ENCODE results near the gene RIGI.
"Not testable (repeated sequence)": the region's sequence is repeated elsewhere in the genome, so short reads cannot be mapped to it uniquely, and the experiment has no call there.

Gene RIGI

DNA sequence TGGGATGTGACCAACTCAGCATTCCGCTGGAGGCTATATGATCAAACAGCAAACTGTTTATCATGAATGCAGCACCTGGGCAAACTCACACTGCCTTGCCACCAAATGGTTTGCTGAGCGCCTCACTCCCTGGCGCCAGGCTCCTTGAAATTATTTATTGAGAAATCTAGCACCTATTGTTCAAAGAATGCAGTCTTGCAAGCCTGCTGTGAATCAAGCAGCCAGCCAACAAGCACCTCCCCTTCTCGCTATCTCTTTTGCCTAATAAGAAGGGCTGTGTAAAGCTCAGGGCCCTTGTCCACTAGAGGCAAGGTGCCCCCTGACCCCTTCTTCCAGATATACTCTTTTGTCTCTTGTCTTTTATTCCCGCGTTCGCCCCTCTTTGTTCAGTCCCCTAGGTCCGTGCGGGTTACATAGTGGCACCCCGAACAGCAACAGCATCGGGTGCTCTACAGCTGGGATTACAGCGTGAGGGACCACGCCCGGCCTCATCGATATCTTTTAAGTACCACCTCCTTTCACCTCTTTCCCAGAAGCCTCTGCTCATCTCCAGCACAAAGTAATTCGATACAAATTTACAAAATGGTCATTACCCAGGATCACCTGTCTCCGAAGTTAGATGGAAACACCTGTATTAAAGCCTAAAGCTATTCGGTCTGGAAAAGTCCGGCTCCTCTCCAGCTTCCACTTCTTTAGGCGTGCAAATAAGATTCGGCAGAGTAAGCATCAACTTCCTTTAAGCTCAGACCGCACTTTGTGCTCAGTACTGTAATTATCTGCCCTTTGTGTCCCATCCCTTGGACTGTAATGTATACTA is 896 bp downstream of the RIGI start:
- Histone ChIP-seq H4K20me1 (ENCODE audit: low read depth, low read length) (no peaks in the 10 kb centered on the region), H3K4me2 (ENCODE audit: low read depth, low read length, poor library complexity, severe bottlenecking) (no peak overlapping the region), H2AFZ (ENCODE audit: low read depth, low read length, severe bottlenecking) (peak overlapping the region; percentile 83), H3K4me3 (ENCODE audit: insufficient read depth, low read length, poor library complexity, severe bottlenecking) (no peak overlapping the region), H3K9me2 (replicated peaks; ENCODE audit: insufficient read depth, low read length) (no peaks in the 10 kb centered on the region), H3K36me3 (ENCODE audit: low read length) (0 out of 2 replicates have a peak, but pooled peaks cover 7% of the 10 kb centered on the region), H3F3A (ENCODE audit: insufficient read depth) (no peaks in the 10 kb centered on the region), H3K27me3 (ENCODE audit: low read length) (no peaks in the 10 kb centered on the region), H3K27ac (ENCODE audit: low read depth, low read length) (no peak overlapping the region), H3K9ac (ENCODE audit: low read length) (no peak overlapping the region), H3K9me3 (ENCODE audit: insufficient read depth, low read length) (peaks cover 3% of the 10 kb centered on the region; the same call in 1 of the 2 replicates), H3K79me2 (ENCODE audit: insufficient read depth, low read length) (no peaks in the 10 kb centered on the region)
- TF ChIP-seq EZH2phosphoT487 (conservative IDR thresholded peaks at IDR 0.05; ENCODE audit: low read length): no peak
- TF ChIP-seq, protein P1, sequence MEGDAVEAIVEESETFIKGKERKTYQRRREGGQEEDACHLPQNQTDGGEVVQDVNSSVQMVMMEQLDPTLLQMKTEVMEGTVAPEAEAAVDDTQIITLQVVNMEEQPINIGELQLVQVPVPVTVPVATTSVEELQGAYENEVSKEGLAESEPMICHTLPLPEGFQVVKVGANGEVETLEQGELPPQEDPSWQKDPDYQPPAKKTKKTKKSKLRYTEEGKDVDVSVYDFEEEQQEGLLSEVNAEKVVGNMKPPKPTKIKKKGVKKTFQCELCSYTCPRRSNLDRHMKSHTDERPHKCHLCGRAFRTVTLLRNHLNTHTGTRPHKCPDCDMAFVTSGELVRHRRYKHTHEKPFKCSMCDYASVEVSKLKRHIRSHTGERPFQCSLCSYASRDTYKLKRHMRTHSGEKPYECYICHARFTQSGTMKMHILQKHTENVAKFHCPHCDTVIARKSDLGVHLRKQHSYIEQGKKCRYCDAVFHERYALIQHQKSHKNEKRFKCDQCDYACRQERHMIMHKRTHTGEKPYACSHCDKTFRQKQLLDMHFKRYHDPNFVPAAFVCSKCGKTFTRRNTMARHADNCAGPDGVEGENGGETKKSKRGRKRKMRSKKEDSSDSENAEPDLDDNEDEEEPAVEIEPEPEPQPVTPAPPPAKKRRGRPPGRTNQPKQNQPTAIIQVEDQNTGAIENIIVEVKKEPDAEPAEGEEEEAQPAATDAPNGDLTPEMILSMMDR (IDR thresholded peaks at IDR 0.05; ENCODE audit: insufficient read depth, low read length, poor library complexity, severe bottlenecking): no peak

DNA sequence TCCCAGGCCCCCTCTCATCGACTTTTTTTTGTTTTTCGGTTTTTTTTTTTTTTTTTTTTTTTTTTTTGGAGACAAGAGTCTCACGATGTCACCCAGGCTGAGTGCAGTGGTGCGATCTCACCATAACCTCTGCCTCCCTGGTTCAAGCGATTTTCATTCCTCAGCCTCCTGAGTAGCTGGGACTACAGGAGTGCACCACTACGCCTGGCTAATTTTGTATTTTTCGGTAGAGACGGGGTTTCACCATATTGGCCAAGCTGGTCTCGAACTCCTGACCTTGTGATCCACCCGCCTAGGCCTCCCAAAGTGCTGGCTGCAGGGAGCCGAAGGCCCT is 1.5 kb downstream of the RIGI start:
- not testable (repeated sequence) for H3K27ac ChIP-seq (ENCODE audit: low read depth, low read length); H3K4me2 ChIP-seq (ENCODE audit: low read depth, low read length, poor library complexity, severe bottlenecking); H3F3A ChIP-seq (ENCODE audit: insufficient read depth); H2AFZ ChIP-seq (ENCODE audit: low read depth, low read length, severe bottlenecking); H4K20me1 ChIP-seq (ENCODE audit: low read depth, low read length); H3K9ac ChIP-seq (ENCODE audit: low read length); H3K79me2 ChIP-seq (ENCODE audit: insufficient read depth, low read length); H3K27me3 ChIP-seq (ENCODE audit: low read length); H3K36me3 ChIP-seq (ENCODE audit: low read length); H3K9me3 ChIP-seq (ENCODE audit: insufficient read depth, low read length); H3K4me3 ChIP-seq (ENCODE audit: insufficient read depth, low read length, poor library complexity, severe bottlenecking); H3K9me2 ChIP-seq (replicated peaks; ENCODE audit: insufficient read depth, low read length)

DNA sequence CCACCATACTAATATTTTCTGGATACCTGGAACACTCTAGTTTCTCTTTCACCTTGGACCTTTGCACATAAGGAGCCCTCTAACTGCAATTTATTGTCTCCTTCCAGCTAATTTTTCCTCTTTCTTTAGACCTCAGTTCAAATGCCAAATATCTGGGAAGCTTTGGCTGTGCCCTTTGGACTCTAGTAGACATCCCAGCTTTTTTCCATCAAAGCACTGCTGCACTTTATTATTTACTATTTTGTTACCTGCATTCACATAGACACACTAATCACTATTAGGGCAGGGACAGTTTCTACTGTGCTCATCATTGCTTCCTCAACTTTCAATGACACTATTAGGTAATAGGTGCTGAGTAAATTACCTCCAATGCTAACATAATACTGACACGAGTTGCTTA is 2.1 kb downstream of the RIGI start:
- Histone ChIP-seq H3K36me3 (ENCODE audit: low read length) (0 out of 2 replicates have a peak, but pooled peaks cover 7% of the 10 kb centered on the region), H3K9me3 (ENCODE audit: insufficient read depth, low read length) (peaks cover 8% of the 10 kb centered on the region; the same call in 1 of the 2 replicates), H2AFZ (ENCODE audit: low read depth, low read length, severe bottlenecking) (no peak overlapping the region)

DNA sequence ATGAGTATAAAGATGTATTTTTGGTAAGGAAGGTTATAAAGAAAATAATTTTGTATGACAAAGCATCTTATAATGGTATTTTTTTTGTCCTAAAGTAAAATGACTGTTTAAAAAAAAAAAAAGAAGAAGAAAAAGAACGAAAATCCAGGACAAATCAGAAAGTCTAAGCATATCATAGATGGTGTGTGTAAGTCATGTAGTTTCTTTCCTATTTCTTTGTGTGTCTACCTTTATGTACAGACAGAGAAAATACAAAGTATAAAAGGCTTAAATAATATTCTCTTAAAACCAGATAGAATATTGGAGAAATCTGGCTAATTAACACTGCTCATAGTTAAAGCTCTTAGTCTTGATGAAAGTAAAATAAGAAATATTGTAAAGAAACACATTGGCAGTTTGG is 7.7 kb downstream of the RIGI start:
- Histone ChIP-seq H3K4me3 (ENCODE audit: insufficient read depth, low read length, poor library complexity, severe bottlenecking) (no peak overlapping the region), H3K36me3 (ENCODE audit: low read length) (peaks cover 12% of the 10 kb centered on the region; the same call in 1 of the 2 replicates), H3K4me2 (ENCODE audit: low read depth, low read length, poor library complexity, severe bottlenecking) (no peak overlapping the region), H3K9ac (ENCODE audit: low read length) (no peak overlapping the region), H4K20me1 (ENCODE audit: low read depth, low read length) (no peaks in the 10 kb centered on the region), H3K27me3 (ENCODE audit: low read length) (no peaks in the 10 kb centered on the region), H3F3A (ENCODE audit: insufficient read depth) (no peaks in the 10 kb centered on the region), H3K9me3 (ENCODE audit: insufficient read depth, low read length) (peaks cover 26% of the 10 kb centered on the region; the same call in 1 of the 2 replicates), H2AFZ (ENCODE audit: low read depth, low read length, severe bottlenecking) (no peak overlapping the region), H3K27ac (ENCODE audit: low read depth, low read length) (no peak overlapping the region), H3K9me2 (replicated peaks; ENCODE audit: insufficient read depth, low read length) (no peaks in the 10 kb centered on the region), H3K79me2 (ENCODE audit: insufficient read depth, low read length) (no peaks in the 10 kb centered on the region)
- no peak for TF ChIP-seq EZH2phosphoT487 (conservative IDR thresholded peaks at IDR 0.05; ENCODE audit: low read length)
- TF ChIP-seq, protein P1 (IDR thresholded peaks at IDR 0.05; ENCODE audit: insufficient read depth, low read length, poor library complexity, severe bottlenecking): no peak

More for the DNA sequence above, 2.1 kb downstream of the RIGI start:
- Histone ChIP-seq H3K4me2 (ENCODE audit: low read depth, low read length, poor library complexity, severe bottlenecking) (no peak overlapping the region), H3K4me3 (ENCODE audit: insufficient read depth, low read length, poor library complexity, severe bottlenecking) (no peak overlapping the region), H3K27ac (ENCODE audit: low read depth, low read length) (no peak overlapping the region), H3F3A (ENCODE audit: insufficient read depth) (no peaks in the 10 kb centered on the region), H3K9ac (ENCODE audit: low read length) (no peak overlapping the region), H3K27me3 (ENCODE audit: low read length) (no peaks in the 10 kb centered on the region), H4K20me1 (ENCODE audit: low read depth, low read length) (no peaks in the 10 kb centered on the region), H3K9me2 (replicated peaks; ENCODE audit: insufficient read depth, low read length) (no peaks in the 10 kb centered on the region), H3K79me2 (ENCODE audit: insufficient read depth, low read length) (no peaks in the 10 kb centered on the region)
- TF ChIP-seq, protein P1 (IDR thresholded peaks at IDR 0.05; ENCODE audit: insufficient read depth, low read length, poor library complexity, severe bottlenecking): no peak
- TF ChIP-seq EZH2phosphoT487 (conservative IDR thresholded peaks at IDR 0.05; ENCODE audit: low read length): no peak

Measured in SU-DHL-6 (cell line).